SKM-1 (cell line): ENCODE results near the gene CMTM4.
A peak's percentile ranks its signal among the peaks of the same experiment; 100 is the strongest.
"Not testable (repeated sequence)": the region's sequence is repeated elsewhere in the genome, so short reads cannot be mapped to it uniquely, and the experiment has no call there.

ENCODE experiments used
- DNase-seq: peaks from one replicate; lab custom pipeline; 2025; ENCODE audit not compliant: unreplicated experiment; lab: John Stamatoyannopoulos, UW

The CMTM4 gene

GRCh38 chr16:66705790-66706505 is 9.4 kb upstream of the CMTM4 start:
- DNase-seq = no peak

- DNase-seq = no peak
Observed at GRCh38 chr16:66703406-66704215, 7.1 kb upstream of the CMTM4 start.

- no peak for DNase-seq
Observed at GRCh38 chr16:66701516-66701915, 5.0 kb upstream of the CMTM4 start.

- no peak for DNase-seq
Observed at GRCh38 chr16:66701026-66701425, 4.5 kb upstream of the CMTM4 start.

- DNase-seq = no peak
Observed at GRCh38 chr16:66699898-66700297, 3.4 kb upstream of the CMTM4 start.

- DNase-seq = no peak
Observed at GRCh38 chr16:66698046-66698445, 1.5 kb upstream of the CMTM4 start.

GRCh38 chr16:66695935-66696668 is 441 bp downstream of the CMTM4 start:
- no peak for DNase-seq

- DNase-seq = peak; percentile 31
Observed at GRCh38 chr16:66695471-66695934, 1.0 kb downstream of the CMTM4 start.

- no peak for DNase-seq
Observed at GRCh38 chr16:66693149-66693548, 3.4 kb downstream of the CMTM4 start.

GRCh38 chr16:66692341-66692740 is 4.2 kb downstream of the CMTM4 start:
- no peak for DNase-seq

GRCh38 chr16:66691234-66691633 is 5.3 kb downstream of the CMTM4 start:
- DNase-seq = no peak

- no peak for DNase-seq
Observed at GRCh38 chr16:66690106-66690847, 6.3 kb downstream of the CMTM4 start.

GRCh38 chr16:66689282-66689681 is 7.3 kb downstream of the CMTM4 start:
- DNase-seq = no peak

GRCh38 chr16:66687906-66688625 is 8.5 kb downstream of the CMTM4 start:
- DNase-seq = no peak

- not testable (repeated sequence) for DNase-seq
Observed at GRCh38 chr16:66685501-66686115, 10.9 kb downstream of the CMTM4 start.

- DNase-seq = no peak
Observed at GRCh38 chr16:66682271-66682670, 14.3 kb downstream of the CMTM4 start.

GRCh38 chr16:66681676-66682075 is 14.9 kb downstream of the CMTM4 start:
- DNase-seq = no peak

- no peak for DNase-seq
Observed at GRCh38 chr16:66678337-66678736, 18.2 kb downstream of the CMTM4 start.

- no peak for DNase-seq
Observed at GRCh38 chr16:66677836-66678235, 18.7 kb downstream of the CMTM4 start.

- no peak for DNase-seq
Observed at GRCh38 chr16:66677179-66677578, 19.4 kb downstream of the CMTM4 start.
